NOMO-1 treated with DMSO at 0.1 percent for 48 hours (cell line): ENCODE data around the gene MTMR2.
"Not testable (repeated sequence)": the region's sequence is repeated elsewhere in the genome, so short reads cannot be mapped to it uniquely, and the experiment has no call there.

ENCODE experiments used
- DNase-seq: peaks from one replicate; lab custom pipeline; 2025; ENCODE audit not compliant: unreplicated experiment; lab: John Stamatoyannopoulos, UW

Gene MTMR2

DNA sequence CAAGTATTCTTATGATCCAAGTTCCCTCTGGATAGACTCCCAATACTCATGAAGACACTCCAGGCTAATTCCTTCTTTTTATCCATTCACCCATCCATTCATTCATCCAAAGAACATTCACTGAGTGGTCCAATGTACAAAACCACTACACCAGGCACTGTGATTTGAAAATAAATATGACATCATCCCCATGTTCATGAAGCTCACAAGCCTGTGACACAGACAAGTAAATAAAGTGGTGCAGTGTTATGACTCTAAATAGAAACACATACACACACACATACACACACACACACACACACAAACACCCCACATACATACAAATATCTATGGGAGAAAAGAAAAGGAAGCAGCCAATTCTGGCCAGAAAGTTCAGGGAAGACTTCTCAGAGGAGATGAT, 35.5 kb downstream of the MTMR2 start:
- DNase-seq, result no peak

DNA sequence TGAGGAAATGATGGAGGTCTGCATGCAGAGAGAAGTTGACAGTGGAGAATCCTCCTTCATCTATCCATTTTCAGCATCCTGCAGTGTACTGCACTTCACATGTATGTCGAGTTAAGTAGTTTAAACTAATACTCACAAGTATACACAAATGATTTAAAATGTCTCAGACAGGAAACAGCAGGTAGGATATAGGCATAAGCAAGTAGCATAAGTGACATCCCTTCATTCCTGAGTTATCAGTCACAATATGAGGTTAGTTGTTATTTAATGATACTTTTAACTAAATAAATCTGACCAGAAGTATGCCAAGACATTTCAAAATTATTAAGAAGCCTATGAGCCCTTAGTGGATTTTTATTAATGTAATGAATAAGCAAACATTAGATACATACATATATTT, 37.4 kb downstream of the MTMR2 start:
- no peak for DNase-seq

DNA sequence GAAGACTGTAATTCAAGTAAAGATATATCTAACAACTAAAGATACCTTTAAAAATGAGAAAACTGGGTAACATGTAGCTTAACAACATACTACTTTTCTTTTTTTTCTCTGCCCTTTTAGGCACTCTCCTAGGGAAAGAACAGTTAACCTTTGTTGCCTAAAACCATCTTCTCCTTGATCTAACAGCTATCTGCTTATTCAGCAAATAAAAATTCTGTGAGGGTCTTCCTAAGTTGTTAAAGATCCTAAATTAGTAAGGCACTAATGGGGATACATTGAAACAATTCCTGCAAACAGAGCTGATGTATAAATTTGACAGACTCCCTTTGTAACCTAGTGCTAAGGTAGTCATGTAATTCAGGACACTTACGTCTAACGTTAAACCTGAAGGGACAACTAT, 39.1 kb downstream of the MTMR2 start:
- DNase-seq, result no peak

DNA sequence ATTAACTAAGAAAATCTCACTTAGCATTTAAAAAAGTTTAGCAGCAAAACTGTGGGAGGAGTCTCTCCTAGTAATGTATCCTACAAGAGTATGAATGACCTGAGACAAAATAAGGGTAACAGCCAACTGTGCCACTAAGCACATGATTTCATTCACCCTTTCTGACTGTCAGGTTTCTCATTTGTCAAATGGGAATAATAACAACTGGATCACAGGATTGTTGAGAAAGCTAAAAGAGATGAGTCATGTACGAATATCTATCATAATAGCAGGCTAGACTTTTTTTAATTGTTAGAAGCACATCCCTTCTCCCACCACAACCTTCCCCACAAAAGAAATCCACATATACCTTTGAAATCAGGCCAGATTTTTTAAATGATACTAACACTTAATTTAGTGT, 39.5 kb downstream of the MTMR2 start:
- no peak for DNase-seq

DNA sequence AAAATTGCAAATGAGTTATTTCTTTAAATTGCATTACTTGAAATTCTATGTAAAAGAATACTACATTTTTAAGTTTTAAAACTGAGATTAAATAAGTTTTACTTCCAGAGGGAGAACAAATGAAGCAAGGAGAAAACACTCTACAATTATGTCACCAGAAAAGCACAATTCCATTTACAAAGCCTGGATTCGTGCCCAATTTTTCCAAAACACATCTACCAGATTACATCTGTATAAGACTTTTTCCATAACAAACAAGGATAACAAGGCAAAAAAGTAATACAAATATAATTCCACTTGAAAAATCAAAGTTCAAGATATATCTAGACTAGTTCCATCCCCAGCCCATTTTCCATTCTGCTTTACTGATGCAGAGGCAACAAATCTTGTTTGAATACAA, 40.5 kb downstream of the MTMR2 start:
- no peak for DNase-seq

DNA sequence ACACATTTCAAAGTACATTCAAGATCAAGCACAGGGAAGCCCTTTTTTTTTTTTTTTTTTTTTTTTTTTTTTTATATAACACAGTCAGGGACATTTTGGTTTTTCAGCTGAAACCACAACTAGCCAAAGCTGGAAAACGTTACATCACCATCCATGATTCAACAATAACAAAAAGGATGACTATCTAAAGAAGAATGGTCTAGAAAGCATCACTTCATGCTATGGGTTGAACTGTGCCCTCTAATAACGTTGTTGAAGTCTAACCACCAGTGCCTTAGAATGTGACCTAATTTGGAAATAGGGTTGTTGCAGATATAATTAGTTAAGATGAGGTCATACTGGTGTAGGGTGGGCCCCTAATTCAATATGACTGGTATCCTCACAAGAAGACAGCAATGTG, 46.6 kb downstream of the MTMR2 start:
- DNase-seq, result no peak

DNA sequence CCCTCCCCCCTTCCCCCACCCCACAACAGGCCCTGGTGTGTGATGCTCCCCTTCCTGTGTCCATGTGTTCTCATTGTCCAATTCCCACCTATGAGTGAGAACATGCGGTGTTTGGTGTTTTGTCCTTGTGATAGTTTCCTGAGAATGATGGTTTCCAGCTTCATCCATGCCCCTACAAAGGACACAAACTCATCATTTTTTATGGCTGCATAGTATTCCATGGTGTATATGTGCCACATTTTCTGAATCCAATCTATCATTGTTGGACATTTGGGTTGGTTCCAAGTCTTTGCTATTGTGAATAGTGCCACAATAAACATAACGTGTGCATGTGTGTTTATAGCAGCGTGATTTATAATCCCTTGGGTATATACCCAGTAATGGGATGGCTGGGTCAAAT, 53.0 kb downstream of the MTMR2 start:
- not testable (repeated sequence) for DNase-seq

DNA sequence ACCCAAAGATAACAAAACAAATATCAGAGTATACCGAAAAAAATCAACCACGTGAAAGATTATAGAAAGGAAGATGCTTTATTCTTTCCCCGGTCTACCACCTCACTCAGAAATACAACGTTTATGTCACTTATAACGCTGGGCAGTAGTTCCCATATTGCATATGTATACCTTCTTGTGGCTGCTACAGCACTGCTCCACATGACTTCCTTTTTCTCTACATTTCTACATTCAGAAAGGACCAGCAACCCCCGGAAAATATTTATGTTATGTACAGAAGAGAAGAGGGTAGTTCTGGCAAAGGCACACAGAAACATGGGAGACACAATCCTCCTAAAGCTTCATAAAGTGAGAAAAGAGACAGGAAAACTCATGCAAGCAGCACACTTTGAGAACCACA, 56.8 kb downstream of the MTMR2 start:
- peak; percentile 22 for DNase-seq

DNA sequence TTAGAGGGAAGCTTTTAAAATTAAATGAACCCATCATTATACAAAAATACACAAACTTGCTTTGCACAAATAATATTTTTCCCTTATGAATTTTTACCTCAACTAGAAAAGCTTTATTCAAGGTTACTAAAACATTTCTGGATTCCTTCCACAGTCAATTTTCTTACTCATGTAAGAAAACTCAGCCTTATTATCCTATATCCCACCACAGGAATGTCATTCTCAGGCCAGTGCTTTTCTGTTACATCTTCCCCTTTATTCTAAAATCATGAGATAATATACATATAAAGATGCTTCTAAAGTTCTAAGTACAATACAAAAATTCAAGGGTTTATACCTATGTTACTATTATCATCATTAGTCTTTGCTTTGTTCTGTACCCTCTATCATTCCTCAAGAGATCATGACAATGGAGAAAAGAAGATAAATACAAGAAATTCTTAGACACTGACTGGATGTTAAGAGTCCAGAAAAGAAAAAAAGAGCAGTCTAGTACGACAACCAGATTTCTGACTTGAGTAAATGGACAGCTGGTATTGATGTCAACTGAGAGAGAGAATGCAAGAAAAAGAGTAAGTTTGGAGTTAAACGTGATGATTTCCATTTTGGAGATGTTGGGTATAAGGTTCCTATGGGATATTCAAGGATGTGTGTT, 60.3 kb downstream of the MTMR2 start:
- no peak for DNase-seq

DNA sequence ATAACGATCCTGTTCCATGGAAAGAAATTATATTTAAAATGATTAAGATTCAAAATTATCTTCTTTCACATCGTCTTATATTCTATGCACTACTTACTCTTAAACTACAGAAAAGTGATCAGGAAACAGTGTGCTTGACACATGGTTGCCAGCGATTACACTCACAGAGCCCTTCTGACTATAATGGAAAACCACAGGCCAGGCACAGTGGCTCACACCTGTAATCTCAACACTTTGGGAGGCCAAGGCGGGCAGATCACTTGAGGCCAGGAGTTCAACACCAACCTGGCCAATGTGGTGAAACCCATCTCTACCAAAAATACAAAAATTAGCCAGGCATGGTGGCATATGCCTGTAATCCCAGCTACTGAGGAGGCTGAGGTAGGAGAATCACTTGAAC, 63.9 kb downstream of the MTMR2 start:
- DNase-seq, result not testable (repeated sequence)

DNA sequence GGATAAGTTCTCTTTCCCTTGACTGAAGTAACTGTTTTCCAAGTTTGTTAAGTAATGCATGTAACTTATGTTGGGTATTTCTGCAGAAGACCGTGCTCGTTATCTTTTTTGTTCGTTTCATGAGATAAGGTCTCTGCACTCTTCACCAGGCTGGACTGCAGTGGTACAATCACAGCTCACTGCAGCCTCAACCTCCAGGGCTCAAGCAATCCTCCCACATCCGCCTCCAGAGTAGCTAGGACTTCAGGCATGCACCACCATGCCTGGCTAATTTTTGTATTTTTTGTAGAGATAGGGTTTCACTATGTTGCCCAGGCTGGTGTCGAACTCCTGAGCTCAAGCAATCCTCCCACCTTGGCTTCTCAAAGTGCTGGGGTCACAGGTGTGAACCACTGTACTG, 69.5 kb downstream of the MTMR2 start:
- DNase-seq, result not testable (repeated sequence)

DNA sequence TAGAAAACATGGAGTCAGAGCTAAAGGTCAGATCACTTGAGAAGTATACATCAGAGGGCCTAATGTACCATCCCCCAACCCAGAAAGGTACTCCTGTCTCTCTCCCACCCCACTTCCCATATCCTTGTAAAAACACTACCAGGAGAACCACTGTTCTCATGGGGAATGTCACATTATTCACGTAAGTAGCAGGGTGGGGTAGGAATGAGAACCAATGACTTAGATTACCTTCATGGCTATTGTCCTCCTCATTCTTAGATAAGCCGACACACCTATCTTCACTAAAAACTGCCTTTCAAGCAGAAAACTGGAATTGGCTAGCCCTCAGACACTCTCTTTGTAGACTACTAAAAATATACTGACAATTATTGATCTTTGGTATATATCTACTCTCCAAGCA, 70.0 kb downstream of the MTMR2 start:
- no peak for DNase-seq

DNA sequence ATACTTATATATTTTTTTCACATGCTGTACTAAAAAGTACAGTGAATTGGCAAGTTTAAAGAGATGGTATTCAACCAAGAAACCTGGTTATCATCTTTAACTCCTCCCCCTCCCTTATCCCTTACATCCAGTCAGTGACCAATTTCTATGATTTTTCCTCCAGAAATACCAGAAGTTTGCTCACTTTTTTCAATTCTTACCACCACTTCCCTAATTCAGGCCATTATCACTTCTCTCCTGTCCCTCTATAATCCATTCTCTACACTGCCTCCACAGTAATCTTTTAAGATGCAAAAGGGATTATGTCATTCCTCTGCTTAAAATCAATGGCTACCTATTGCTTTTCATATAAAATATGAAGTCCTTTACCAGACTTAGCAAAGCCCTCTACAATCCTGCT, 70.8 kb downstream of the MTMR2 start:
- DNase-seq, result no peak

DNA sequence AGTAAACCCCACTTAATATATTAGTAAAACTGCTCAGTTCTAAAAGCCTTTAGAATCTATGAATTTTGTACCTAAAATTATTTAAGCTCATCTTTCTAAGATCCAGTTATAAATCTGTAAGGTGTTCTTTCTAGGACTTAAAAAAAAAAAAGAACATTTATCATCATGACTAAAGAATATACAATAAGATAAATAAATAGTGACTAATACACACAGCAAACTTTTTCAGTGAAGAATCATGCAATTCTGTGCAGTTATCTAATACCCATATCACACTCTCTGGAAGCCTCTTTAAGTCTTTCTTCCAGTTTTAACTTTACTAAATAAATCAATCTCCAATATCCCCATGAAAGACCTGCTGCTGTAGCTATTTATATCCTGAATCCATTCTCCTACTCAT, 73.8 kb downstream of the MTMR2 start:
- no peak for DNase-seq

DNA sequence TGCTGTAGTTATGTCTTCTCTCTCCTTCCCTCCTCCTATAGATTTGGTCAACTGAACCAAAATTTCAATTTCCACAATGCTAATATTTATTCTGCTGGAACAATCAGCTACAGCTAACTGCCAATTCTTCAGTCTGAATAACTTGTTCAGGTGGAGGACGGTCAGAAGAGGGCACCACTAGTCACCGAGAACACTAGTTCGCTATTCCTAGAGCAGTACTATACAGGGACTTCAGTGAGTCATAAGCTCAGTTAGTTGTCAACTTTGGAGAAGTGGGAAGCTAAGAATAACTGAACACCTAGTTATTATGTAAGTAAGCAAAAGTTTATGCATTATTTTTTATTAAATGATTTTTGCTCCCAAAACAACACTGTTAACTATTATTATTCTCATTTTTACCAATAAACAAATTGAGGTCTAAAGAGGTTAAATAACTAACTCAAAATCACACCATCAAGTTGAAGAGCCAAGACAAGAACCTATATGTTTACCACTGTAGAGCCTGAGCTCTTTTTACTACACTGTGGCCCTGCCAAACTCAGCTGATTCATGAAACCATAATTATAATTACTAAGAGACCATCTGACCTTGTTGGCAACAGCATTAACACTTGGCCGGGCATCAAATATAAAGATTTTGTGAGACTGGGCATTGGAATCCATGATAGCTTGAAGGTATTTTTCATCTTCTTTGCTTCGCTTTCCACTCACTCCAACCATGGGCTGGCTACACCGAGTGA, 74.7 kb downstream of the MTMR2 start:
- peak; percentile 72 for DNase-seq

DNA sequence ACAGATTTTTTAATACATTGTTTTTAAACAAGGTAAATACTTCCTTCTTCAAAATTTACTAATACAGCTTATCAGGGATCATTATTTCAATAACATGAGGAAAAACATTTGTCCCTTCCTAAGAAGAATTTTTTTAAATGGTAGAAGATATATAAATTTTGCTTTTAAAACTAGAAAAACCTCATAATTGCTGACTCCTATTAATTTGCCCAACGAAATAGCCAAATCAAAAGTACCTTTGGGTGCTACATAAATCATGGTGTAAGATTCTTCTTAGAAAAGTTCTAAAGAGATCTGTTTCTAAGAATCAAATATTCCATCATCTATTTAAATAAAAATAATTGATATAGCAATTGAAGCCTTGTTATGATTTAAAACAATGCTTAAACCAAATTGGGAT, 78.7 kb downstream of the MTMR2 start:
- no peak for DNase-seq

DNA sequence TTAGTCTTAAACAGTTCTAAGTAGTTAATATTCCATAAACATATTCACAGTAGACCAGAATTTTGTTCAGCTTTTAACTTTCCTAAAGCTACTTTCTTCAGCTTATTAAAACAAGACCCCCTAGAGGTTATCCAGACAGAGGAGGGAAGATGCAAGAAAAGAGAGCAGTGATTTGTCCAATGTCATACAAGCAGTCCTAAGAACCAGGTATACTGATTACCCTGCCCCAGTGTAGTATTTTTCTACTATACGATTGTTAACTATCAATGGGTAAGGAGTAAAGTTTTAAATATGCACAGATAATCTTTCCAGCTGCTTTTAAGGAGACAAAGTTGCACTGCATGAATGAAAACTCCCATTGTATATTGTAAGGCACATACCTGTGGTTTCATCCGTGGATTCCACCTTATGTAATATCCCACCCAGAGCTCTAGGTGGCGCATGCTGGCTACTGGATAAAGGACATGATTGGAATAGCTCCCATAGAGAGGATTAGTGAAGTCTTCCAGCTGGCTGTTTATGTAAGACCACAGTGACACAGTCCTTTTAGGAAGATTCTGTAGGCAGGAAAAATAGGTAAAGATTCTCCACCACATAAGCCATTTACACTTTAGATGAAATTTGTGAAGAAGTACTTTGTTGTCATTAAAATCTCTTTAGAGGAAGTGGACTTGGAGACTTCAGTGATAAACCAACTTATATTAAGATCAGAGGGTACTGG, 88.0 kb downstream of the MTMR2 start:
- peak; percentile 42 for DNase-seq

DNA sequence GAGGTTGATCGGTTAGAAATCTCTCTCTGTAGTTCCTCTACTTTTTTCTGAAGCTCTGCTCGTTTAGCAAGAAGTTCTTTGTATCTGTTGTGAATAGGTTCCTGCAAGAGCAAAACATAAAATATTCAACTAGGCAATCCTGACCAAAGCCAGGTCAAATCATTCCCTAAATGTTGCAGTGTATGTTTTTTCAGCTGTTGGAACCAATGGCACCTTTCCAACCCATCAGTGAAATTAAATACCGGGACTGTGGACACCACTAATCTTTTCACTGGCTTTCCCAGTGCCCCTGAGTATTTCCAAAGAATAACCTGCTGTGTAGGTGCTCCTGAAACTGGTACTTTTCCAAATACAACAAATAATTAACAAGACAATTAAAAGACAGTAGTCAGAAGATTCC, 88.6 kb downstream of the MTMR2 start:
- no peak for DNase-seq

DNA sequence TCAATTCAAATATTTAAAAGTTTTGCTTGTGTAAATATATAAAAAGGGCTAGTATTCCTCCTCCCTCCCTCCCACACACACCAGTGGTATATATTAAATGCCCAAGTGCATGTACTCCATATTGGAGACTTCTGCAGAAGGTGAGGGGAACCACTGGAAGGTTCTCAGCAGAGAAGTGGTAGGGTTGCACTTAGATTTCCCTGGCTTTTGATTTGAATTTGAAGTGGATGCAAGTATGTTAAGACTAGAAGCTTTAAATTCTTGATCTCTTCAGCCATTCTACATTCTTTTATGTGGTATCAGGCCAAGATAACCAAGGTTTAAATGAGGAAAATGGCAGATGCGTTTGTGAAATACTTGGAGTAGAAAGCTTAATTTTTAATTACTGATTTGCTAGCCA, 90.5 kb downstream of the MTMR2 start:
- DNase-seq, result no peak

DNA sequence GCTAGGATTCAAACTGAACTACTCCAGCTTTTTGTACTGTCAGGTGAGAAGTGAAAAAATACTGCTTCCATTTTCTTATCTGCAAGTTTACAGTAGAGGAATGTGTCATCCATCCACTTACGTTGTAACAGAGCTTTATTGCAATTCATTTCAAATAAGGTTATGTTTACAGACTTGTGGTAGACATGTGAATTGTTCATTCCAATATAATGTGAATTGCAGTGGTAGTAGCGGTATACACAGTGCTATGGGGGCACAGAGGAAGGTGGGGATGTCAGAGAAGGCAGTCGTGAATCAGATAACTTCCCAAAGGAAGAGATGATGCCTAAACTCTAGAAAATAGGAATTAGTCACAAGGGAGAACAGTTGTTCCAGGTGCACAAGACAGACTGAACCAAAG, 91.1 kb downstream of the MTMR2 start:
- DNase-seq, result no peak

DNA sequence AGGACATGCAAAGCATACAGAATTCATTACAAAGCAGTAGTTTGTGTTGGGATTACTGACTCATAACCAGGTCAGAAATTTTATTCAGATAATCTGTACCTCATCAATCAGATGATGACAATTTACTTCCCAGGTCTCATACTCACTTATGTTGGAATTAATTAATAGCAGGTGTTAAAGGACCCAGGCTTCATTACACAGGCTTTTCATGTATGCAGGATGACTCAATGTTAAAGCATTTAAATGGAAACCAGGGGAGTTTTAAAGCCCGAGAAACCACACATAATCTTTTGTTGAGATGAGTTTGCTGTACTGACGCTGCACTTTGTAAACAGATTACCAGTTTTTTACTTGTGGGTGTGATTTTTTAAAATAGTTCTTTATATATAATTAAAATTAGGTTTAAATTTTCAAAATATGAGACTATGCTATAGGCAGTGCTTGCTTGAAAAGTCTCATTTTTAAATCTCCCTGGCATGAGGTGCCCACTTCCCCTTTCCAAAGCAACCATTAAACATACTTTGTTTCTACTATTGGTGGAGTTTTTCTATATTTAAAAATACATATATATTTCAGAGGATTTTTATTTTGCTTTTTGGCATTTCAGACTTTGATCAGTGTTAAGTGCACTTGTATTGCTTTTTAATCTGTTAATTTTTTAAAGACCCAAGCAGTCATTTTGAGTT, 92.6 kb downstream of the MTMR2 start:
- no peak for DNase-seq
